ENCODE results near the gene DIS3L2. TPM values are rescaled to one million over a fixed set of nuclear protein-coding genes. Genes with fewer than 3 reads are reported as not detected.

The DIS3L2 gene
- total and polyA plus RNA-seq, 2 of the 4 experiments (the other 2 are of a cell fraction) = 14.7 to 19.2 TPM

DNA sequence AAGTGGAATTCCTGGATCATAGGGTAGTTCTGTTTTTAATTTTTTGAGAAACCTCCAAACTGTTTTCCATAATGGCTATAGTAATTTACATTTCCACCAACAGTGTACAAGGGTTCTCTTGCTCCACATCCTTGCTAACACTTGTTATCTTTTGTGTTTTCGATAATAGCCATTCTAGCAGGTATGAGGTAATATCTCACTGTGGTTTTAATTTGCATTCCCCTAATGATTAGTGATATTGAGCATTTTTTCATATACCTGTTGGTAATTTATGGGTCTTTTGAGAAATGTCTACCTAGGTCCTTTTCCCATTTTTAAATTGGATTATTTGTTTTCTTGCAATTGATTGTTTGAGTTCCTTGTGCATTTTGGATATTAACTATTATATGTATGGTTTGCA is 39.6 kb downstream of the DIS3L2 start:
- Histone ChIP-seq H3K9me3 (ENCODE audit: control insufficient read depth, insufficient read depth, low read length) (no peaks in the 10 kb centered on the region), H3K36me3 (ENCODE audit: control insufficient read depth, insufficient read depth, low read length) (no peaks in the 10 kb centered on the region), H2AFZ (replicated peaks; ENCODE audit: low read length, poor library complexity) (no peak overlapping the region), H3K27ac (ENCODE audit: insufficient read depth, low read length) (no peak overlapping the region), H4K91ac (ENCODE audit: insufficient read depth, low read depth, low read length) (no peak overlapping the region), H3K27me3 (ENCODE audit: control insufficient read depth, insufficient read depth, low read length) (no peaks in the 10 kb centered on the region), H2BK5ac (ENCODE audit: low read depth, low read length, poor library complexity, severe bottlenecking) (no peak overlapping the region), H3K4me2 (ENCODE audit: low read depth, low read length) (no peak overlapping the region), H3K4ac (ENCODE audit: low read depth, low read length) (no peak overlapping the region), H3K9ac (ENCODE audit: low read depth, low read length) (no peak overlapping the region), H2AK5ac (ENCODE audit: low read depth, low read length) (no peak overlapping the region), H3K4me3 (ENCODE audit: insufficient read depth, low read depth, low read length) (no peak overlapping the region), H4K20me1 (ENCODE audit: insufficient read depth, low read length) (peaks cover 13% of the 10 kb centered on the region; the same call in 1 of the 2 replicates), H2BK120ac (ENCODE audit: low read depth, low read length) (no peak overlapping the region), H2BK20ac (ENCODE audit: low read depth, low read length) (no peak overlapping the region), H3K23ac (ENCODE audit: low read depth, low read length) (no peak overlapping the region), H4K5ac (ENCODE audit: low read depth, low read length) (no peak overlapping the region), H3K79me1 (ENCODE audit: low read depth in 1 of 2, low read length in 2 of 2) (peaks cover 19 to 20% of the 10 kb centered on the region in 2 experiments; a peak in 2 of 4 replicates), H4K8ac (ENCODE audit: low read depth in 2 of 2, low read length in 2 of 2) (no peak overlapping the region), H3K56ac (ENCODE audit: extremely low read depth, insufficient read depth, low read length) (no peak overlapping the region), H3K18ac (ENCODE audit: low read depth, low read length) (no peak overlapping the region), H2BK15ac (ENCODE audit: low read depth, low read length) (no peak overlapping the region), H3K4me1 (ENCODE audit: control insufficient read depth, insufficient read depth, low read length) (no peaks in the 10 kb centered on the region), H2AK9ac (replicated peaks; ENCODE audit: low read depth, low read length, poor library complexity) (no peak overlapping the region), H3K9me1 (ENCODE audit: insufficient read depth, low read length) (no peaks in the 10 kb centered on the region; the same call in 1 of the 2 replicates), H3K14ac (replicated peaks; ENCODE audit: low read depth, low read length) (no peak overlapping the region)
- ATAC-seq (ENCODE audit: low read depth) (no peak), DNase-seq (no peak)
- intact Hi-C loops (cut with micrococcal nuclease) (no loop called here), dilution Hi-C loops (cut with HindIII; ENCODE audit: low sequenced_read_pairs, unreplicated experiment) (no loop called here), in situ Hi-C loops (cut with MboI; ENCODE audit: low sequenced_read_pairs) (no loop called here)
- no CpG with 5 or more reads among the region's 1 CpG for WGBS, 2 experiments (ENCODE audit: extremely low coverage in 2 of 2, insufficient read length in 1 of 2)
- POLR2A ChIA-PET (ENCODE audit: unreplicated experiment) = no interaction called here
- TF ChIP-seq CHD1 (IDR thresholded peaks at IDR 0.05; ENCODE audit: low read depth, low read length) = no peak
- BruUV-seq (replicated peaks) = no TSS peak
- CTCF ChIA-PET = no interaction called here
